GM21447 (cell line): ENCODE results near the gene NBL1.

Experiments used
- ATAC-seq: cut with Tn5 transposase; IDR thresholded peaks from one replicate; pipeline ENCODE4 v1.9.1; 2021; ENCODE audit not compliant: unreplicated experiment

Gene NBL1

GRCh38 chr1:19695772-19696171 lies 51.7 kb downstream of the NBL1 start:
- ATAC-seq: no peak

- ATAC-seq: no peak
Observed at GRCh38 chr1:19696820-19697219, 52.7 kb downstream of the NBL1 start.

- ATAC-seq: no peak
Observed at GRCh38 chr1:19698181-19698580, 54.1 kb downstream of the NBL1 start.

GRCh38 chr1:19700079-19700777 lies 56.1 kb downstream of the NBL1 start:
- no peak for ATAC-seq

GRCh38 chr1:19703280-19703679 lies 59.2 kb downstream of the NBL1 start:
- no peak for ATAC-seq

- no peak for ATAC-seq
Observed at GRCh38 chr1:19704247-19705113, 60.4 kb downstream of the NBL1 start.

- no peak for ATAC-seq
Observed at GRCh38 chr1:19705464-19705863, 61.4 kb downstream of the NBL1 start.

GRCh38 chr1:19706136-19706535 lies 62.0 kb downstream of the NBL1 start:
- no peak for ATAC-seq
